Esophagus muscularis mucosa (tissue), 4 donors: ENCODE data around the gene SH3BGR. TPM values are rescaled to one million over a fixed set of nuclear protein-coding genes. Genes with fewer than 3 reads are reported as not detected.
A peak's percentile ranks its signal among the peaks of the same experiment; 100 is the strongest.

Experiments used
- DNase-seq: peaks from one replicate; pipeline ENCODE4 v3.0.0-alpha.2; 2017; ENCODE audit errors: extremely low spot score
- H3K27ac ChIP-seq, 4 donors: fragments of 200-600 bp; sonication (generic); replicated peaks in 1 of 4; 1 replicate in 3 of 4; 2 replicates in 1 of 4; pipeline ENCODE4 v1.5.1; 2016 to 2019; ENCODE audit warnings: mild to moderate bottlenecking in 1 of 4
- H3K27me3 ChIP-seq, 4 donors: fragments of 200-600 bp; sonication (generic); one replicate each; pipeline versions ENCODE4 v1.5.1 to v1.6.0; 2016 to 2019
- H3K36me3 ChIP-seq, 4 donors: fragments of 200-600 bp; sonication (generic); one replicate each; pipeline ENCODE4 v1.5.1; 2016 to 2019
- H3K4me1 ChIP-seq, 4 donors: fragments of 200-600 bp; sonication (generic); one replicate each; pipeline ENCODE4 v1.5.1; 2016 to 2019
- H3K4me3 ChIP-seq, 4 donors: fragments of 200-600 bp; sonication (generic); 1 replicate in 2 of 4; 2 replicates in 2 of 4; pipeline ENCODE4 v1.5.1; 2016 to 2019; ENCODE audit warnings: mild to moderate bottlenecking in 4 of 4, moderate library complexity in 1 of 4
- H3K9me3 ChIP-seq, 4 donors: fragments of 200-600 bp; sonication (generic); 1 replicate in 3 of 4; 2 replicates in 1 of 4; pipeline ENCODE4 v1.5.1; 2016 to 2019
- EP300 ChIP-seq: sonication (generic); formaldehyde crosslinking; IDR thresholded peaks from one replicate; pipeline ENCODE4 v1.6.1; 2017; ENCODE audit warnings: antibody characterized with exemption
- POLR2A ChIP-seq: fragments of 450-650 bp; IDR thresholded peaks from one replicate; pipeline ENCODE4 v1.6.1; 2017; ENCODE audit warnings: antibody characterized with exemption, moderate library complexity, mild to moderate bottlenecking, low read depth
- POLR2AphosphoS5 ChIP-seq, 2 donors: sonication (generic); formaldehyde crosslinking; IDR thresholded peaks; one replicate each; pipeline ENCODE4 v1.6.1; 2017; ENCODE audit warnings: antibody characterized with exemption in 2 of 2
- WGBS: methylation state at CpG from one replicate; pipeline ENCODE4 v1.1.5; 2018; 5-methylcytosine and 5-hydroxymethylcytosine counted together
- intact Hi-C: fragments of 100-400 bp; cut with DNase I; formaldehyde crosslinking; loops from one replicate; pipeline ENCODE4 v1.15.1; 2023
- total RNA-seq, 4 donors: library from RNA; depleted of rRNA; stranded (reverse); fragments of >200 nt; gene quantifications; one replicate each; pipeline versions ENCODE4 v1.1.0 to v1.2.1, GENCODE V29; 2016
- TF ChIP-seq, protein P1 (sequence below), 3 experiments: fragments of 200-600 bp in 2 of 3; fragments of 450-650 bp in 1 of 3; sonication (generic) in 2 of 3; IDR thresholded peaks; one replicate each; pipeline ENCODE4 v1.5.1; 2017 to 2019; ENCODE audit warnings: antibody characterized with exemption in 3 of 3, mild to moderate bottlenecking in 2 of 3, moderate library complexity in 1 of 3

Gene SH3BGR
- total RNA-seq, 4 donors from 2014 or later, result 9.7 to 33.9 (median 24.1) TPM

- DNase-seq, result peak; percentile 83
- Histone ChIP-seq H3K27me3 (no peaks in the 10 kb centered on the region), H3K4me1 (peaks cover 0 to 13% (median 3%) of the 10 kb centered on the region in 4 donors), H3K4me3 (no peak overlapping the region), H3K36me3 (peaks cover 0 to 6% (median 0%) of the 10 kb centered on the region in 4 donors), H3K9me3 (no peaks in the 10 kb centered on the region), H3K27ac (no peak overlapping the region)
- TF ChIP-seq EP300, result no peak
- TF ChIP-seq, protein P1, sequence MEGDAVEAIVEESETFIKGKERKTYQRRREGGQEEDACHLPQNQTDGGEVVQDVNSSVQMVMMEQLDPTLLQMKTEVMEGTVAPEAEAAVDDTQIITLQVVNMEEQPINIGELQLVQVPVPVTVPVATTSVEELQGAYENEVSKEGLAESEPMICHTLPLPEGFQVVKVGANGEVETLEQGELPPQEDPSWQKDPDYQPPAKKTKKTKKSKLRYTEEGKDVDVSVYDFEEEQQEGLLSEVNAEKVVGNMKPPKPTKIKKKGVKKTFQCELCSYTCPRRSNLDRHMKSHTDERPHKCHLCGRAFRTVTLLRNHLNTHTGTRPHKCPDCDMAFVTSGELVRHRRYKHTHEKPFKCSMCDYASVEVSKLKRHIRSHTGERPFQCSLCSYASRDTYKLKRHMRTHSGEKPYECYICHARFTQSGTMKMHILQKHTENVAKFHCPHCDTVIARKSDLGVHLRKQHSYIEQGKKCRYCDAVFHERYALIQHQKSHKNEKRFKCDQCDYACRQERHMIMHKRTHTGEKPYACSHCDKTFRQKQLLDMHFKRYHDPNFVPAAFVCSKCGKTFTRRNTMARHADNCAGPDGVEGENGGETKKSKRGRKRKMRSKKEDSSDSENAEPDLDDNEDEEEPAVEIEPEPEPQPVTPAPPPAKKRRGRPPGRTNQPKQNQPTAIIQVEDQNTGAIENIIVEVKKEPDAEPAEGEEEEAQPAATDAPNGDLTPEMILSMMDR (IDR thresholded peaks at IDR 0.05), result no peak
- no peak for TF ChIP-seq POLR2AphosphoS5 (IDR thresholded peaks at IDR 0.05)
- no peak for TF ChIP-seq POLR2A
- intact Hi-C loops, result no loop called here
- 46% methylated on average over 8 of the region's 8 CpGs for WGBS
These were observed 76.1 kb downstream of the SH3BGR start for GRCh38 chr21:39527664-39528381.

DNA sequence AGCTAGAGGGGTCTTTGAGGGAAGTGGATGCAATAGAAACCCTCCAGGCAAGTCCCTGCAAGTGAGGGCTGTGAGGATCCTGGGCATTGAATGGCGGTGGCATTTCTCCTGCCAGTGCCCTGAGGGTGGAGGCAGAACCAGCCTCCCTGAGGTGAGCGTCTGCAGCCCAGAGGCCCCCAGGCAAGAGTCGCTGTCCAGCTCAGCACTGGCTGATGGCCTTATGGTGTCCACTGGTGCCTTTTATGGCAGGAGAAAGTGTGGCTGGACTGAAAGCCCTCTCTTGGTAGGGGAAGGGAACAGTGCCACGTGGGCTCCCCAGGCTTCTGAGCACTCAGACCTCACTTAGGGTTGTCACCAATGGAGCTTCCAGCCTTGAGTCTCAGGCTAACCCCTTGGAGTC, 77.3 kb downstream of the SH3BGR start:
- DNase-seq, result no peak
- Histone ChIP-seq H3K36me3 (peaks cover 0 to 6% (median 0%) of the 10 kb centered on the region in 4 donors), H3K4me1 (peaks cover 0 to 8% (median 0%) of the 10 kb centered on the region in 4 donors), H3K27me3 (no peaks in the 10 kb centered on the region), H3K4me3 (no peak overlapping the region), H3K9me3 (no peaks in the 10 kb centered on the region), H3K27ac (no peak overlapping the region)
- TF ChIP-seq, protein P1 (IDR thresholded peaks at IDR 0.05), result no peak
- TF ChIP-seq POLR2A, result no peak
- TF ChIP-seq EP300, result no peak
- no peak for TF ChIP-seq POLR2AphosphoS5 (IDR thresholded peaks at IDR 0.05)
- intact Hi-C loops, result no loop called here
- no CpG with 5 or more reads among the region's 4 CpGs for WGBS

- H3K4me3 ChIP-seq, result no peak overlapping the region
- no peaks in the 10 kb centered on the region for H3K9me3 ChIP-seq
- WGBS, result 52% methylated on average over 8 of the region's 8 CpGs
- H3K27ac ChIP-seq, result no peak overlapping the region
- peaks cover 0 to 8% (median 0%) of the 10 kb centered on the region in 4 donors for H3K4me1 ChIP-seq
- intact Hi-C loops, result no loop called here
- DNase-seq, result no peak
- H3K27me3 ChIP-seq, result no peaks in the 10 kb centered on the region
- TF ChIP-seq EP300 (no peak), POLR2AphosphoS5 (IDR thresholded peaks at IDR 0.05) (no peak)
- no peaks in the 10 kb centered on the region for H3K36me3 ChIP-seq
These were observed 79.3 kb downstream of the SH3BGR start for GRCh38 chr21:39531064-39531463.

DNA sequence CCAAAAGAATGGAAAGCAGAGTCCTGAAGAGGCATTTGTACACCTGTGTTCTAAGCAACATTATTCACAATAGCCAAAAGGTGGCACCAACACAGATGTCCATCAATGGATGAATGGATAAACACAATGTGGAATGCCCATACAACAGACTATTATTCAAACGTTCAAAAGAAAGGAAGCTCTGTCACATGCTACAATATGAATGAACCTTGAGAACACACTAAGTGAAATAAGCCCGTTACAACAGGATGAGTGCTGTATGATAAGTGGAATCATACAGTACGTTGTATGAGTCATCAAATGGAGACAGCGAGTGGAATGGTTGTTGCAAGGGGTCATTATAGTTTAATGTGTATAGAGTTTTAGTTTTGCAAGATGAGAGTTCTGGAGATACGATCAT, 80.1 kb downstream of the SH3BGR start:
- H3K36me3 ChIP-seq, result no peaks in the 10 kb centered on the region
- 44% methylated on average over 5 of the region's 5 CpGs for WGBS
- H3K9me3 ChIP-seq, result no peaks in the 10 kb centered on the region
- TF ChIP-seq POLR2AphosphoS5 (IDR thresholded peaks at IDR 0.05) (no peak), POLR2A (no peak), EP300 (no peak)
- TF ChIP-seq, protein P1 (IDR thresholded peaks at IDR 0.05), result no peak
- H3K27ac ChIP-seq, result no peak overlapping the region
- H3K27me3 ChIP-seq, result no peaks in the 10 kb centered on the region
- DNase-seq, result no peak
- peaks cover 0 to 8% (median 0%) of the 10 kb centered on the region in 4 donors for H3K4me1 ChIP-seq
- intact Hi-C loops, result no loop called here
- no peak overlapping the region for H3K4me3 ChIP-seq

DNA sequence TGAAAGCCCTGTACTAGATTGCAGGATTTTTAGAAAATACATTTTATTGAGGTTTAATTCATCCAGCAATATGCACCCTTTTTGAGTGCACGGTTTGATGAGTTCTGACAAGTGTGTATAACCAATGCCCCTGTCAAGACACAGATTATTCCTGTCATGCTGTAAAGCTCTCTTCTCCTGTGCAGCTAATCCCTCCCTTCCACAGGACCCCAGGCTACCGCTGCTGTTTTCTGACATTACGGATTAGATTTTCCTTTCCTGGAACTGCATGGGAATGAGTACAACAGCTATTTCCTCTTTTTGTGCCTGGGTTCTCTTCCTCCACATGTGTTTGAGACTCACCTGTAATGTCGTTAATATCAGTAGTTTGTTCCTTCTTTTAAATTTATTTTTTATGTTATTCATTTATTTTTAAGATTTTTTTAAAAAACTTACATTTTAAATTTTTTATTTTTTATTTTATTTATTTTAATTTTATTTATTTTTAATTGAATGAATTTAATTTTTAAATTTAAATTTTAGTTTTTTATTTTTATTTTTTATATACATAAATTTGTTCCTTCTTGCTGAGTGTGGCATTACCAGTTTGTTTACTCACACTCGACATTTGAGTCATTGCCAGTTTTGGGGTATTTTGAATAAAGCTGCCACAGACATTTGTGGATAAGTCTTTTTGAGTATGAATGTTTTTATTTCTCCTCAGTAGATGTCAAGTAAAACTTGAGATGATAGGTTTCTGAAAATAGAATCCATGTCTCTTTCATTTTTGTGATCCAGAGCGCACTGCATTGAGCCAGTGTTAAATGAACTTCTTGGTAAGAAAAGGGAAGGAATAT, 82.0 kb downstream of the SH3BGR start:
- Histone ChIP-seq H3K36me3 (no peaks in the 10 kb centered on the region), H3K4me1 (no peaks in the 10 kb centered on the region), H3K9me3 (no peaks in the 10 kb centered on the region), H3K27ac (no peak overlapping the region), H3K4me3 (no peak overlapping the region), H3K27me3 (no peaks in the 10 kb centered on the region)
- DNase-seq, result no peak
- WGBS, result 53% methylated on average over 6 of the region's 6 CpGs
- intact Hi-C loops, result no loop called here
- TF ChIP-seq, protein P1 (IDR thresholded peaks at IDR 0.05), result no peak
- TF ChIP-seq EP300 (no peak), POLR2AphosphoS5 (IDR thresholded peaks at IDR 0.05) (no peak), POLR2A (no peak)
